Neural progenitor cell (in vitro differentiated cells): ENCODE results near the gene CDCA7L. TPM values are rescaled to one million over a fixed set of nuclear protein-coding genes. Genes with fewer than 3 reads are reported as not detected.

Experiments
- DNase-seq: peaks from one replicate; pipeline ENCODE4 v3.0.0-alpha.2; 2016; ENCODE audit warnings: low spot score
- H2AFZ ChIP-seq: fragments of 200-600 bp; sonication (generic); replicated peaks from 2 replicates; pipeline ENCODE4 v1.6.1; 2016; ENCODE audit warnings: antibody characterized with exemption
- H3F3A ChIP-seq: fragments of 200-600 bp; sonication (generic); 2 replicates; pipeline ENCODE4 v1.6.1; 2016; ENCODE audit warnings: antibody characterized with exemption, low read depth
- H3K27ac ChIP-seq: fragments of 200-600 bp; sonication (generic); 2 replicates; pipeline ENCODE4 v1.5.1; 2016; ENCODE audit warnings: mild to moderate bottlenecking
- H3K27me3 ChIP-seq: fragments of 200-600 bp; sonication (generic); 2 replicates; pipeline ENCODE4 v1.6.1; 2016; ENCODE audit warnings: mild to moderate bottlenecking, moderate library complexity
- H3K36me3 ChIP-seq: fragments of 200-600 bp; sonication (generic); 2 replicates; pipeline ENCODE4 v1.5.1; 2016
- H3K4me1 ChIP-seq: fragments of 200-600 bp; sonication (generic); 2 replicates; pipeline ENCODE4 v1.6.1; 2016; ENCODE audit warnings: mixed run types
- H3K4me2 ChIP-seq: fragments of 200-600 bp; sonication (generic); 2 replicates; pipeline ENCODE4 v1.6.1; 2016
- H3K4me3 ChIP-seq: fragments of 200-600 bp; sonication (generic); 2 replicates; pipeline ENCODE4 v1.5.1; 2016
- H3K79me2 ChIP-seq: fragments of 200-600 bp; sonication (generic); 2 replicates; pipeline ENCODE4 v1.6.1; 2016; ENCODE audit warnings: low read depth
- H3K9ac ChIP-seq: fragments of 200-600 bp; sonication (generic); 2 replicates; pipeline ENCODE4 v1.6.1; 2016
- H3K9me3 ChIP-seq: fragments of 200-600 bp; sonication (generic); 2 replicates; pipeline ENCODE4 v1.5.1; 2016; ENCODE audit warnings: low read depth
- H4K20me1 ChIP-seq: fragments of 200-600 bp; sonication (generic); 2 replicates; pipeline ENCODE4 v1.6.1; 2016; ENCODE audit warnings: low read depth
- H3K27ac Mint-ChIP-seq: 3 replicates; pipeline ENCODE4 v1.8.0; 2021; ENCODE audit warnings: mixed read lengths
- H3K27me3 Mint-ChIP-seq: 2 replicates; pipeline ENCODE4 v1.8.0; 2022; ENCODE audit warnings: low read depth, mild to moderate bottlenecking, inconsistent platforms, moderate library complexity, mixed read lengths; ENCODE audit not compliant: insufficient read depth
- H3K36me3 Mint-ChIP-seq: 3 replicates; pipeline ENCODE4 v1.8.0; 2021; ENCODE audit warnings: mixed read lengths
- H3K4me1 Mint-ChIP-seq: 3 replicates; pipeline ENCODE4 v1.8.0; 2021; ENCODE audit warnings: mixed read lengths
- H3K4me3 Mint-ChIP-seq: 3 replicates; pipeline ENCODE4 v1.8.0; 2021; ENCODE audit warnings: mild to moderate bottlenecking, moderate library complexity, mixed read lengths
- H3K9me3 Mint-ChIP-seq: 3 replicates; pipeline ENCODE4 v1.8.0; 2020; ENCODE audit warnings: mixed read lengths
- EZH2 ChIP-seq: fragments of 200-600 bp; sonication (generic); IDR thresholded peaks from 2 replicates; pipeline ENCODE4 v1.6.1; 2017; ENCODE audit warnings: antibody characterized with exemption, mild to moderate bottlenecking, moderate library complexity
- EZH2phosphoT487 ChIP-seq: fragments of 200-600 bp; sonication (generic); IDR thresholded peaks from 2 replicates; pipeline ENCODE4 v1.6.1; 2017; ENCODE audit warnings: antibody characterized with exemption
- total RNA-seq: library from RNA; depleted of rRNA; stranded (reverse); fragments of >200 nt; gene quantifications from 2 replicates; pipeline ENCODE4 v1.2.3, GENCODE V29; 2015; ENCODE audit warnings: low replicate concordance
- TF ChIP-seq, protein P1 (sequence below): fragments of 200-600 bp; sonication (generic); IDR thresholded peaks from 2 replicates; pipeline ENCODE4 v1.5.1; 2017; ENCODE audit warnings: antibody characterized with exemption, mild to moderate bottlenecking

Gene CDCA7L
- total RNA-seq, 1 donor from 2014 or later, result 39.9 TPM

GRCh38 chr7:21967598-21968003, 21.9 kb upstream of the CDCA7L start:
- no peak overlapping the region for H3K9ac ChIP-seq
- H3K36me3 ChIP-seq, result no peaks in the 10 kb centered on the region
- no peak for DNase-seq
- no peak overlapping the region for H3K27ac ChIP-seq
- H2AFZ ChIP-seq, result no peak overlapping the region
- no peak for TF ChIP-seq EZH2
- TF ChIP-seq EZH2phosphoT487, result no peak
- TF ChIP-seq, protein P1, sequence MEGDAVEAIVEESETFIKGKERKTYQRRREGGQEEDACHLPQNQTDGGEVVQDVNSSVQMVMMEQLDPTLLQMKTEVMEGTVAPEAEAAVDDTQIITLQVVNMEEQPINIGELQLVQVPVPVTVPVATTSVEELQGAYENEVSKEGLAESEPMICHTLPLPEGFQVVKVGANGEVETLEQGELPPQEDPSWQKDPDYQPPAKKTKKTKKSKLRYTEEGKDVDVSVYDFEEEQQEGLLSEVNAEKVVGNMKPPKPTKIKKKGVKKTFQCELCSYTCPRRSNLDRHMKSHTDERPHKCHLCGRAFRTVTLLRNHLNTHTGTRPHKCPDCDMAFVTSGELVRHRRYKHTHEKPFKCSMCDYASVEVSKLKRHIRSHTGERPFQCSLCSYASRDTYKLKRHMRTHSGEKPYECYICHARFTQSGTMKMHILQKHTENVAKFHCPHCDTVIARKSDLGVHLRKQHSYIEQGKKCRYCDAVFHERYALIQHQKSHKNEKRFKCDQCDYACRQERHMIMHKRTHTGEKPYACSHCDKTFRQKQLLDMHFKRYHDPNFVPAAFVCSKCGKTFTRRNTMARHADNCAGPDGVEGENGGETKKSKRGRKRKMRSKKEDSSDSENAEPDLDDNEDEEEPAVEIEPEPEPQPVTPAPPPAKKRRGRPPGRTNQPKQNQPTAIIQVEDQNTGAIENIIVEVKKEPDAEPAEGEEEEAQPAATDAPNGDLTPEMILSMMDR, result no peak
- no peak overlapping the region for H3K27ac Mint-ChIP-seq
- peaks cover 4% of the 10 kb centered on the region for H3K27me3 Mint-ChIP-seq
- H3K79me2 ChIP-seq, result no peaks in the 10 kb centered on the region
- H4K20me1 ChIP-seq, result no peaks in the 10 kb centered on the region
- no peaks in the 10 kb centered on the region for H3K4me1 ChIP-seq
- H3K27me3 ChIP-seq, result no peaks in the 10 kb centered on the region
- H3K4me3 Mint-ChIP-seq, result no peak overlapping the region
- H3F3A ChIP-seq, result no peaks in the 10 kb centered on the region
- no peaks in the 10 kb centered on the region for H3K9me3 Mint-ChIP-seq
- H3K4me3 ChIP-seq, result no peak overlapping the region
- H3K4me1 Mint-ChIP-seq, result no peaks in the 10 kb centered on the region
- no peak overlapping the region for H3K4me2 ChIP-seq
- H3K9me3 ChIP-seq, result no peaks in the 10 kb centered on the region
- H3K36me3 Mint-ChIP-seq, result no peaks in the 10 kb centered on the region

GRCh38 chr7:21966271-21966670, 20.6 kb upstream of the CDCA7L start:
- no peaks in the 10 kb centered on the region for H3F3A ChIP-seq
- no peaks in the 10 kb centered on the region for H3K27me3 ChIP-seq
- no peak overlapping the region for H3K27ac ChIP-seq
- DNase-seq, result no peak
- H4K20me1 ChIP-seq, result no peaks in the 10 kb centered on the region
- H3K9ac ChIP-seq, result no peak overlapping the region
- TF ChIP-seq EZH2phosphoT487 (no peak), EZH2 (no peak)
- TF ChIP-seq, protein P1, result no peak
- Mint-ChIP-seq H3K4me1 (no peaks in the 10 kb centered on the region), H3K27ac (no peak overlapping the region), H3K9me3 (peaks cover 3% of the 10 kb centered on the region), H3K36me3 (no peaks in the 10 kb centered on the region), H3K27me3 (peaks cover 2% of the 10 kb centered on the region), H3K4me3 (no peak overlapping the region)
- no peaks in the 10 kb centered on the region for H3K79me2 ChIP-seq
- H3K9me3 ChIP-seq, result no peaks in the 10 kb centered on the region
- no peak overlapping the region for H3K4me3 ChIP-seq
- no peaks in the 10 kb centered on the region for H3K4me1 ChIP-seq
- no peaks in the 10 kb centered on the region for H3K36me3 ChIP-seq
- H3K4me2 ChIP-seq, result no peak overlapping the region
- no peak overlapping the region for H2AFZ ChIP-seq

DNA sequence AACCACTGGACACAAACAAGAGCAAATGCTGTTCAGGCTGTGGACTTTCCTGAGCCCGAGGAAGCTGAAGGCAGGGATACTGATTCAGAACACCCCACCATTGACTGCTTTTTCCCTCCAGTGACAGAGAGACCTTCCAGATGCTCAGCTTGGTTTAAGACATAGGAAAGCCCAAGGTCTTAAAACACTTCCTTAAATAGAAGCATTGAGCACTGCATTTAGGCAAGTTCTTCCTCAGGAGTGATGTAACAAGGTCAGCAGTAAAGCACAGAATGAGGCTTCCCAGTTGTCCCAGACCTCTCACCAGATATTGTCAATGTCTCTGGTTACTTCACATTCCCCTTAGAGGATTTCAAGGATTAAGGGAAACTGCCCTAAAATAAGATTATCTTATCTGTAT, 19.6 kb upstream of the CDCA7L start:
- no peaks in the 10 kb centered on the region for H3K9me3 ChIP-seq
- Mint-ChIP-seq H3K4me1 (no peaks in the 10 kb centered on the region), H3K27me3 (peaks cover 3% of the 10 kb centered on the region), H3K36me3 (no peaks in the 10 kb centered on the region), H3K27ac (no peak overlapping the region), H3K4me3 (no peak overlapping the region), H3K9me3 (peaks cover 5% of the 10 kb centered on the region)
- H3K9ac ChIP-seq, result no peak overlapping the region
- no peaks in the 10 kb centered on the region for H3K27me3 ChIP-seq
- no peaks in the 10 kb centered on the region for H3F3A ChIP-seq
- no peak overlapping the region for H3K4me3 ChIP-seq
- no peaks in the 10 kb centered on the region for H3K79me2 ChIP-seq
- H3K4me2 ChIP-seq, result no peak overlapping the region
- no peaks in the 10 kb centered on the region for H4K20me1 ChIP-seq
- no peak overlapping the region for H2AFZ ChIP-seq
- no peak for TF ChIP-seq EZH2
- TF ChIP-seq, protein P1, result no peak
- TF ChIP-seq EZH2phosphoT487, result no peak
- no peak for DNase-seq
- H3K4me1 ChIP-seq, result no peaks in the 10 kb centered on the region
- H3K27ac ChIP-seq, result no peak overlapping the region
- no peaks in the 10 kb centered on the region for H3K36me3 ChIP-seq
